ENCODE data around the gene LMOD3. TPM values are rescaled to one million over a fixed set of nuclear protein-coding genes. Genes with fewer than 3 reads are reported as not detected.
A peak's percentile ranks its signal among the peaks of the same experiment; 100 is the strongest.

LMOD3 gene
- total RNA-seq, 1 experiment from 2014 or later = not detected

DNA sequence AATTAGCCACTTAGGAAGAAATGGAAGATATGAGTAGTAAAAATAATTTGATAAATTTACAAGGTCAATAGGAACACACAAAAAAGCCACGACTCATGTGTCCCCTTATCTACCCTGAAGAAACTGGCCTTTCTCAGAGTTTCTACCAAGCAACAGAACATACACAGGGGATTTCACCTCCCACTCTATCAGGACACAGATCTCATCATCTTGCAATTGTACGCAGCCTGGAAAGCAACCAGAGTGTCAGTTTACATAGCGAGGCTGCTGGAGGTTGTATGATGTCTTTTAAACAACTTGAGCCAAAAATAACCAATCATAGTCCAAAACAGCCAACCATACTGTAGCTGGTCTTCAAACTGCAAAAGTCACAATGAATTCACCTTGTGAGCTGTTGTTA, 19.7 kb upstream of the LMOD3 start:
- DNase-seq = no peak
- Histone ChIP-seq H3K36me3 (replicated peaks; ENCODE audit: control insufficient read depth, insufficient read depth, low read length) (no peaks in the 10 kb centered on the region), H3K4me3 (ENCODE audit: insufficient read depth, low read depth, low read length) (no peak overlapping the region), H3K27me3 (ENCODE audit: control insufficient read depth, insufficient read depth, low read length) (peaks cover 21% of the 10 kb centered on the region)

- no peak for DNase-seq
- Histone ChIP-seq H3K4me3 (ENCODE audit: insufficient read depth, low read depth, low read length) (no peak overlapping the region), H3K27me3 (ENCODE audit: control insufficient read depth, insufficient read depth, low read length) (peaks cover 21% of the 10 kb centered on the region), H3K36me3 (replicated peaks; ENCODE audit: control insufficient read depth, insufficient read depth, low read length) (no peaks in the 10 kb centered on the region)
Measured at GRCh38 chr3:69141313-69141712, 18.9 kb upstream of the LMOD3 start.

- Histone ChIP-seq H3K27me3 (ENCODE audit: control insufficient read depth, insufficient read depth, low read length) (peaks cover 10% of the 10 kb centered on the region; the same call in 1 of the 2 replicates), H3K36me3 (replicated peaks; ENCODE audit: control insufficient read depth, insufficient read depth, low read length) (no peaks in the 10 kb centered on the region), H3K4me3 (ENCODE audit: insufficient read depth, low read depth, low read length) (no peak overlapping the region)
- no peak for DNase-seq
Measured at GRCh38 chr3:69137412-69137811, 15.0 kb upstream of the LMOD3 start.

- DNase-seq = no peak
- Histone ChIP-seq H3K4me3 (ENCODE audit: insufficient read depth, low read depth, low read length) (no peak overlapping the region), H3K36me3 (replicated peaks; ENCODE audit: control insufficient read depth, insufficient read depth, low read length) (no peaks in the 10 kb centered on the region), H3K27me3 (ENCODE audit: control insufficient read depth, insufficient read depth, low read length) (peaks cover 8% of the 10 kb centered on the region; the same call in 1 of the 2 replicates)
Measured at GRCh38 chr3:69137005-69137404, 14.6 kb upstream of the LMOD3 start.

- no peak for DNase-seq
- no peaks in the 10 kb centered on the region for H3K36me3 ChIP-seq (replicated peaks; ENCODE audit: control insufficient read depth, insufficient read depth, low read length)
- no peak overlapping the region for H3K4me3 ChIP-seq (ENCODE audit: insufficient read depth, low read depth, low read length)
- H3K27me3 ChIP-seq (ENCODE audit: control insufficient read depth, insufficient read depth, low read length) = no peaks in the 10 kb centered on the region
Measured at GRCh38 chr3:69130689-69131088, 8.3 kb upstream of the LMOD3 start.

- Histone ChIP-seq H3K27me3 (ENCODE audit: control insufficient read depth, insufficient read depth, low read length) (no peaks in the 10 kb centered on the region), H3K36me3 (replicated peaks; ENCODE audit: control insufficient read depth, insufficient read depth, low read length) (no peaks in the 10 kb centered on the region), H3K4me3 (ENCODE audit: insufficient read depth, low read depth, low read length) (no peak overlapping the region)
- DNase-seq = no peak
Measured at GRCh38 chr3:69129531-69129930, 7.1 kb upstream of the LMOD3 start.

- H3K27me3 ChIP-seq (ENCODE audit: control insufficient read depth, insufficient read depth, low read length) = no peaks in the 10 kb centered on the region
Measured at GRCh38 chr3:69128509-69128908, 6.1 kb upstream of the LMOD3 start.

DNA sequence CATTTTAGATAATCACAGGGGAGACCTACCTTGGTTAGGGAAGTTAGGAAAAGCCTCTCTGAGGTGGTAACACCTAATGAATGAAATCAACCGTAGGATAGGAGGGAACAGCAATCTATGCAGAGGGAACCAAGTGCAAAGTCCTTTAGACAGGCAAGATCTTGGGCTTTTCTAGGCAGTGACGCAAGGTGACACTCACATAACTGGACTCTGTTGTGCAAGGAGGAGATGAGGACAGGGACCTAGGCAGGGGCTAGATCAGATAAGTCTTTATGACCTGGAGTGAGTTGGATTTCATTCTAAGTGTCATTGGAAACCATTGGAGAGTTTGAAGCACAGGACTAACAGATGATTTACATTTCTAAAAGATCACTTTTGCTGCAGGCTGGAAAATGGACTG, 4.6 kb upstream of the LMOD3 start:
- Histone ChIP-seq H3K36me3 (replicated peaks; ENCODE audit: control insufficient read depth, insufficient read depth, low read length) (no peaks in the 10 kb centered on the region), H3K4me3 (ENCODE audit: insufficient read depth, low read depth, low read length) (no peak overlapping the region), H3K27me3 (ENCODE audit: control insufficient read depth, insufficient read depth, low read length) (no peaks in the 10 kb centered on the region)
- DNase-seq = no peak

More at GRCh38 chr3:69128509-69128908, 6.1 kb upstream of the LMOD3 start:
- no peak for DNase-seq
- Histone ChIP-seq H3K4me3 (ENCODE audit: insufficient read depth, low read depth, low read length) (no peak overlapping the region), H3K36me3 (replicated peaks; ENCODE audit: control insufficient read depth, insufficient read depth, low read length) (no peaks in the 10 kb centered on the region)

DNA sequence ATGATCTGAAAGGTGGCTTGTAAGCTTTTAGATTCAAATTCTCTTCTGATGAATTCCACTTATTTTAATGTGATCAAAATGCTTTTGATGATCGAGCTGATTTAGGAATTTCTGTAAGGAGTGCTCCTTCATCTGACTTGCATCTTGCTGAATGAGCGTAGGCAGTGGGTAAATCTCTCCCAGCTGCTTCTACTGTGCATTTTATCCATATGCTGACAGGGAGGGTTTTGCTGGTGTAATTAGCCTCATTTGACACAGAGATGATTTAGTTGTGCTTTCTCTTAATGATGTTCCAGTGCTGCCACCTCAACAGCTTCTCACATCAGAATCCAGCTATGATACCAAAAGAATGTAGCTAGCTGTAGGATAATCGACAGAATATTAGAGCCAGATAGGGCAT, 3.8 kb upstream of the LMOD3 start:
- Histone ChIP-seq H3K4me3 (ENCODE audit: insufficient read depth, low read depth, low read length) (no peak overlapping the region), H3K36me3 (replicated peaks; ENCODE audit: control insufficient read depth, insufficient read depth, low read length) (no peaks in the 10 kb centered on the region), H3K27me3 (ENCODE audit: control insufficient read depth, insufficient read depth, low read length) (no peaks in the 10 kb centered on the region)
- no peak for DNase-seq

DNA sequence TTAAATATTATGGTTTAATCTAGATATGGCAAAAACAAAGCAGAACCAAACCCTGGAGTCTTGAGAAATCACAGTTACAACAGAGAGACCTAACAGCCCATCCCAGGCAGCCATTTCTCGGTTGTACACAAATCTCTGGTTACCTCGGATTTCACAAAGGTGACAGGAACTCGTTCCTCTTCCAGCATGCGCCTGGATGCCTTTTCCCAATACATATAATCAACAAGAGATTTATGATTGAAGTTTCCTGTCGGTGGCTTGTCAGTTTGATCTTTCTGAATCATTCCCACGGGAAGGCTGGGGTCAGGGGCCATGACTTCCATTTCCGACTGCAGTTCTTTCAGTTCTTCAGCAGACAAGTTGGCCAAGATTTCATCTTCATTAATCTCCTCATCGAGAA, 445 bp downstream of the LMOD3 start:
- DNase-seq = no peak
- H3K4me3 ChIP-seq (ENCODE audit: insufficient read depth, low read depth, low read length) = no peak overlapping the region
- no peaks in the 10 kb centered on the region for H3K27me3 ChIP-seq (ENCODE audit: control insufficient read depth, insufficient read depth, low read length)
- H3K36me3 ChIP-seq (replicated peaks; ENCODE audit: control insufficient read depth, insufficient read depth, low read length) = no peaks in the 10 kb centered on the region

DNA sequence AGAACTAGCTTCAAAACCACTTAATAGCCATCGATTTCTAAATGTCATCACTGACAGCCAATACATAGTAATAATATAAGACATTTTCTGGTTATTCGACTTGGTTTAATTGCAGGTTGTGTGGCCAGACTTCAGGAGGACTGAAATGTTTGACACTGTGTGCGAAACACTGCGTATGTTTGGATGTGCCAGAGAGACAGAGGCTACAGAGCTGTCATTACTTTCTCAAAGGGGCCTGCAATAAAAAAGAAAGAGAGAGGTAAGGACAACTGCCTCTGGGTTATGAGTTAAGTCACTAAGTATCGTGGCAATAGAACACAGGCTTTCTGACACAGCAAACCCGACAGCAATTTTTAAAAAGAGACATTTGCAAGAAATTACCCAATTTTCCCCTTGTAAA, 882 bp downstream of the LMOD3 start:
- no peak overlapping the region for H3K4me3 ChIP-seq (ENCODE audit: insufficient read depth, low read depth, low read length)
- no peak for DNase-seq
- H3K36me3 ChIP-seq (replicated peaks; ENCODE audit: control insufficient read depth, insufficient read depth, low read length) = no peaks in the 10 kb centered on the region
- no peaks in the 10 kb centered on the region for H3K27me3 ChIP-seq (ENCODE audit: control insufficient read depth, insufficient read depth, low read length)

DNA sequence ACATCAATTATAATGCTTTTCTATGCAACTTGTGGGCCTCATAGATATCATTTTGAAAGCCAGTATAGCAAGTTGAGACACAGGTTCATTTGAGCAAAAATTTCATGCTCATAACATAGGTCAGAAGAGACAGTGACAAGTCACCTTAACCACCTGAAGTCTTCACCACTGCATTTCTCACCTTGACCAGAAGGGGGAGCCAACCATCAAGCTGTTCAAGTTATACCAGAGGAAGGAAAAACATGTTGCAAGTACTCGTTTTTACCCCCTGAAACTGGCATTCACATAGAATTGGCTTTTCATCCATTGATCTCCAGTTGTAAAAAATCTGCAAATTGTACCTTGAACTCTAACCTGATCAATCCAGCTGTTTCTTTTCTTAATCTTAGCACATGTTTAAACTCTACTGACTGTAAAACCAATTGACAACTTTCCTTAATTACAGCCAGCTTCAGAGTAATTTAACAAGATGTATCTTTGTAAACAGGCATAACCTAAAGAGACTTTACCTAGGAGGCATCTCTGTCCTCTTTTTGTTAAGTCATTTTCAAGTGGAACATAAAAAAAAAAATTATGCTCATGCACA, 1.4 kb downstream of the LMOD3 start:
- H3K4me3 ChIP-seq (ENCODE audit: insufficient read depth, low read depth, low read length) = no peak overlapping the region
- H3K36me3 ChIP-seq (replicated peaks; ENCODE audit: control insufficient read depth, insufficient read depth, low read length) = no peaks in the 10 kb centered on the region
- H3K27me3 ChIP-seq (ENCODE audit: control insufficient read depth, insufficient read depth, low read length) = no peaks in the 10 kb centered on the region
- peak; percentile 44 for DNase-seq

DNA sequence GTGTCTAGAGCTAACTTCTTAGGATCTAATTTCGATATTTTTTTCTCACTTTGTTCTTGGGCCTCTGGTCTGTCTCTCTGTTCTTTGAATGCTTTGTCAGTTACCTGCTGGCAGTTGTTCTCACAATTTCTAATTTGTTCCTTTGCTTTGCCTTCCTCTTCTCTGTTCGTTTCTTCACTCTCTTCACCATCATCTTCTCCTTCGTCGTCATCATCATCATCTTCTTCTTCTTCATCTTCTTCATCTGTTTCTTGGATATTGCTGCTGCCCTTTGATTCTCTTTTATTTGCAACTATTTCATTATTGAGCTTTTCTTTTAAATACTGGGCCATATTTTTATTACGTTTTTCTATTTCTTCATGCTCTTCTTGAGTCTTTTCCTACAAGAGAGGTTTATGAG, 2.7 kb downstream of the LMOD3 start:
- Histone ChIP-seq H3K27me3 (ENCODE audit: control insufficient read depth, insufficient read depth, low read length) (no peaks in the 10 kb centered on the region), H3K36me3 (replicated peaks; ENCODE audit: control insufficient read depth, insufficient read depth, low read length) (no peaks in the 10 kb centered on the region), H3K4me3 (ENCODE audit: insufficient read depth, low read depth, low read length) (no peak overlapping the region)
- no peak for DNase-seq

DNA sequence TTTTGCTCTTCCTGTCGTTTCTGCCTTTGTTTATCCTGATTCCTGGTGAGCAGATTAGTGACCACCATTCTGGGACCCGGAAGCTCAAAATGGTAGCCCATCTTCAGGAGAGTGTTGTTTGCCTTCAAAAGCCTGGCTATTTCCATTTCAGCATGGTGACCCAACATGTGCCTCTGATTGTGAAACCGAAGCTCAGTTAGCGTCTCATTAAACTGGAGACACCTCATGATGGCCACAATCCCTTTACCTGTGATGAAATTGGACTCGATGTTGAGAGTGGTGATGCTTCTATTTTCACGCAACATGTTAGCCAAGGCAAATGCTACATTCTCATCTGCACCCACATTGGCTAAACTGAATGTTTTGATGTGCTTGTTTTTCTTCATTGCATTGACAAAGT, 3.3 kb downstream of the LMOD3 start:
- H3K4me3 ChIP-seq (ENCODE audit: insufficient read depth, low read depth, low read length) = no peak overlapping the region
- DNase-seq = no peak
- no peaks in the 10 kb centered on the region for H3K27me3 ChIP-seq (ENCODE audit: control insufficient read depth, insufficient read depth, low read length)
- no peaks in the 10 kb centered on the region for H3K36me3 ChIP-seq (replicated peaks; ENCODE audit: control insufficient read depth, insufficient read depth, low read length)

DNA sequence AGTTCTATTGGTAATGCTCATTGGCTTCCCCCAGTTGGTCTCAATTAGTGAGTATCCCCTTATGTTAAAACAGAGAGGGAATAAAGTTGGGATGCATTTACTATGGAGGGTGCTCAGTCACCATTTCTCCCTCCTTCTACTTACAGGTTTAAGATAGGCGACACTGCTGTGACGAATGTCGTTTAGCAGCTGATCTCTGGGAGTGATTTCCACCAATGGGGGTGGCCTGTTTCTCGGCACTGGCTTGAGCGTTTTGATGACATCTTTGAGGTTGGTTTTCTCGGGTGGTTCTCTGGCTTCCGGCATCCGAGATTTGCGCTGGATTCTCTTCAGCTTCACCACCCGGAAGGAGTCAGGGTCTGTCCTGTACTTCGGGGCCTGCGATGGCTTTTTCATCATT, 3.8 kb downstream of the LMOD3 start:
- DNase-seq = no peak
- Histone ChIP-seq H3K4me3 (ENCODE audit: insufficient read depth, low read depth, low read length) (no peak overlapping the region), H3K27me3 (ENCODE audit: control insufficient read depth, insufficient read depth, low read length) (no peaks in the 10 kb centered on the region), H3K36me3 (replicated peaks; ENCODE audit: control insufficient read depth, insufficient read depth, low read length) (no peaks in the 10 kb centered on the region)

- no peaks in the 10 kb centered on the region for H3K27me3 ChIP-seq (ENCODE audit: control insufficient read depth, insufficient read depth, low read length)
- no peaks in the 10 kb centered on the region for H3K36me3 ChIP-seq (replicated peaks; ENCODE audit: control insufficient read depth, insufficient read depth, low read length)
- no peak overlapping the region for H3K4me3 ChIP-seq (ENCODE audit: insufficient read depth, low read depth, low read length)
- DNase-seq = no peak
Measured at GRCh38 chr3:69116897-69117296, 5.5 kb downstream of the LMOD3 start.

Data from H7 (cell line).